ENCODE data around the gene CYB561D1.
A peak's percentile ranks its signal among the peaks of the same experiment; 100 is the strongest.

CYB561D1 gene

GRCh38 chr1:109501644-109502363 is 7.9 kb downstream of the CYB561D1 start:
- no peak for DNase-seq

- no peak for DNase-seq
Observed at GRCh38 chr1:109502364-109502851, 8.5 kb downstream of the CYB561D1 start.

DNA sequence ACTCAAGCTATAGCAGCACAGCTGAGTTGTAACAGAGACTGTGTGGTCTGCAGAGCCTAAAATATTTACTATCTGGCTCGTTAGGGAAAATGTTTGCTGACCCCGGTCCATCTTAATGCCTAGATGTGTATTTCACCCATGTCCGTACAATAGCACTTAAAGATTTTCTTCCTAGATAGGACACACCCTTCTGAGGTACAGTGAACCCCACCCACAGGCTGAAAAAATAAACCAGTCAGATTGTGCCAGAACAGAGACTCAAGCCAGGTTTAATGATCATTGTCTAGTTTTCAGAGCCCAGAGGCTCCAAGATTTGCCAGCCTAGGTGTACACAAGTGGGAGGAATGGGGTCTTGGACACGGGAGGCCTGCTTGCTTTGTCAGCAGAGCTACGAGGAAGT is 10.0 kb downstream of the CYB561D1 start:
- DNase-seq = no peak

DNA sequence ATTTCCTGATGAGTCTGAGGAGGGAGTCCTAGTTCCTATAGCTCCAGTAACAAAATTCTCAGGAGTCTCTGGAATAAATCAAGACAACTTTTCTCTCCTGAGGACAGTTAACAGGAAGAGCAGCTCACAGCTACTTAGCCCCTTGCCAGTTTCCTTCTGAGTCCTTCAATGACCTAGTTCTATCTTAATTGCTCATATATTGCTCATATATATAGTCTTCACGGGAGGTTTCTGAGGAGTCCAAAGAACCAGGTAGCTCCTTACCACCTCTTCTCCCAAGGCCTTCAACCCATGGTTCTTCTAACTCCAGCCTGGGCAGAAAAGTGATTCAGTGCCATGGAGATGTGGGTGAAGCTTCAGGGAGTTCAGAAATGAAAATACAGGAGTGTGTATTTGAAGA is 11.1 kb downstream of the CYB561D1 start:
- DNase-seq = no peak

GRCh38 chr1:109508001-109508872 is 14.3 kb downstream of the CYB561D1 start:
- no peak for DNase-seq

GRCh38 chr1:109508873-109509175 is 14.9 kb downstream of the CYB561D1 start:
- DNase-seq = no peak

- peak in 1 of 2 experiments; percentile 36 for DNase-seq
Observed at GRCh38 chr1:109509176-109510134, 15.6 kb downstream of the CYB561D1 start, which contains the start of gene AMIGO1. AMIGO1 (minus strand) TSS chr1:109509727; CDS start chr1:109508912, 815 bp downstream.

GRCh38 chr1:109513110-109513710 is 19.3 kb downstream of the CYB561D1 start:
- no peak for DNase-seq

DNA sequence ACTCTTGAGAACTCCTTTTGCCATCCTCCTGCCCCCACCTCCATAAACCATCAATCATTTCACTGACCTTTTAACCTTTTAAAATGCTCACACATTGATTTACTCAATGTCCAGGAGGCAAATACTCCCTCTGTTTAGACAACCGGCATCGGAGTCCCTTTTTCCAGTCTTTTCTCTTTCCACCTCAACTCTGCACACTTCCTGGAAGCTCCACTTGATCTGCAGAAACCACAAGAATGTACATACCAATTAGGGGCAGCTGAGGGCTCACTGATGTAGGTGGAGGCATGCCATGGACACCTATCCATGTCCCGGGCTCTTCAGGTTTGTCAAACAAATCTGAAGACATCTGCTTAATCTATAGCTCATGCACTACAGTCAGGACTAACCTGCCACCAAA is 21.0 kb downstream of the CYB561D1 start:
- DNase-seq = no peak

DNA sequence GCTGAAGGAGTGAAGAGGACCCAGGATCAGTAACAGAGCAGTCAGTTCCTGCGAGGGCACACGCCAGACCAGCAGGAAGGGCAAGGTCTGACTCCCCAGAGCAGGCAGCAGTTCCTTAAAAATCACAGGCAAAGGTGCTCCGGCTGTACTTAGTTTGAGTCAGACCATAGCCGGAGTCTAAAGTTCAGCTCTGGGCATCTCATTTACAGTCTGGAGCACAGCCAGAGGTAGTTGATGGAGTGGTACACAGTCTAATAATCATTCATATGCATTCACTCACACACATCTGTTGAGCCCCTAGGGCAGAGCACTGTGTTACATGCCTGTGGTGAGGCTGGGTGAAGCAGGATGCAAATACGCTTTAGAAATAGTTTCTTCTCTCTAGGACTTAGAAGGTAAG is 23.0 kb downstream of the CYB561D1 start:
- no peak for DNase-seq

- DNase-seq = no peak
Observed at GRCh38 chr1:109517337-109517736, 23.4 kb downstream of the CYB561D1 start.

DNA sequence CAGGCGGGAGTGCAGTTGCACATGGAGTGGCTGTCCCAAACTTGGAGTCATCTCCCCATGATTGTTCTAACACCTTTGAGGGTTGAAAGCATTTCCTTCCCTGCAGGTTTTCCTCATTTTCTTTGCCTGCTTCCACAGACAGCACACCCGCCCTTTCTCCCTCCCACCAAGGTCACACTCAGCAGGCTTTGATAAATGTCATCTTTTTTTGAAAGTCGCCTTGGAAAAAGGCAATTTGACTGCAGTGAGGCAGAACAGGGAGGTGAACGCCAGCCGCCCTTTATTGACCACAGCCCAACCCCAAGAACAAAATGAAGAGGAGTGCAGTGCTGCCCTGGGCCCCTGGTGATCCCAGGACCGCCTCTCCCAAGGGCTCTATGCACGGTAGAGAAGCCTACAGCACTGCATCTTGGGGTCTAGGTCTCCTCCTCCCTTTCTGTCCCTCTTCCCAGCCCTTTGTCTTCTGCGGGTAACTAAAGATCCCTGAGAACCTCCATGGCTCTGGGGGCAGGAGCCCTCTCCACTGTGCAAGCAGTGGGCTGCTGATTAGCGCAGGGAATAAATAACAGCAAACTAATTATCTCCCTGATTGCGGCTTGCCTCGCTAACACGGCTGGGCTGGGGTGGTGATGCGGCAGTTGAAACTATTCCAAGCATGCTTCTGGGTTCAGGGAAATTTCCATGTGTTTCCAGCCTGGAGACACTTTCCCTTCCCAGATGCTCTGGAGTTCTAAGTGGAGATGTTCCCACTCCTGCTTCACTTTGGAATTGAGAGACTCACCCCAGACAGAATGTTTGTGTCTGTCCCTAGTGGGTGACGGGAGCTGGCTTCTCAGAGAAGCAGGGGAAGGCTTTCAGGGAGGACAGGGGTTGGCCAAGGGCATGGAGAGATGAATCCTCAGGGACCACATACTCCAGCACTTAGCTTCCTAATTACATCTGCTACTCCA is 27.4 kb downstream of the CYB561D1 start:
- no peak for DNase-seq

- no peak for DNase-seq
Observed at GRCh38 chr1:109522026-109522425, 28.1 kb downstream of the CYB561D1 start.

GRCh38 chr1:109523706-109524105 is 29.8 kb downstream of the CYB561D1 start:
- no peak for DNase-seq

DNA sequence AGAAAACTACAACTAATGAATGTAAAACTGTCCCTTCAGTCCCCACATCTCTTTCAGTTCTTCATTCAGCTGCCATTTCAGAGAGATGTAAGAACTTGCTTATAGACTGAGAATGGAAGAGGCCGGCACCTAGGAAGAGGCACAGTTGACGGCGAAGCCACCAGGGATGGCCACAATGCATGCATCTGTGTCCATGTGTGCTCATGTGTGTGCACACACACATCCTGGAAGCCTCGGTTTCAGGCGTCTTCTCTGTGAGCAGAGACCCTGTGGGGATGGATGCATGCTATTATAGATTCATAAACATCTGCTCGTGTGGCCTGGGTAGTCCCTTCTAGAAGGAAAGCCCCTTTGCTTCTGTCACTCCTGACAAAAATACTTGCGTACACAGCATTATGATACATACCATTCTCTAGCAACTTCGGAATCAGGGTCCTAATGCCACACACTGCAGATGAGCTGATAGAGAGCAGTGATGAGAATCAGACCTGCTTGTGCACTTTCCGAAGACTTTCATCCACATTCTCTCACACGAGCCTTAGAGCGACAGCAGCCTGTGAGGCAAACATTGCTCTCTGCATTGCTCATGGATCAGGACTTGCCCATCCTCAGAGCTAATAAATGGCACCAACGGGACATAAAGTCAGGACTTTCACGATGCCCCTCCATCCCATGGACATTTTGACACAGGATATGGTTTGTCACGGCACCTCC is 33.4 kb downstream of the CYB561D1 start:
- no peak for DNase-seq

GRCh38 chr1:109527846-109528695 is 34.2 kb downstream of the CYB561D1 start:
- no peak for DNase-seq

DNA sequence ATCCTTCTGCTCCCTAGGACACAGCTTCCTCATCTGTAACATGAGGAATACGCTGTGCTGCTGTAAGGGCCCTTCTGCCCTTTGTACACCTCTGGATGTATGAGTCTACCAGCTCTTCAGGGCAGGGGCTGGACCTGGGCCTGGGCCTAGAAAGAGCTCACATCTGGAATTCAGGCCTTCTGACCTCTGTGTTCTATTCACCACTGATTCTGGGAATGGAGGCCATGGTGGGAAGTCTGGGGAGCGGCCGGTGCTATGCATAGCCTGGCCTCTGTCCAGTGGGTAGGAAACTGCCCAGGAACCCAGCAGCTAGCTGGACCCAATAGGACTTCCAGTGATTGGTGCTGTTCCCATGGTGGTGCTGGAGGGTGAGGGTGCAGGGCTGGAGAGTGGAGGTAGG is 34.8 kb downstream of the CYB561D1 start:
- no peak for DNase-seq

DNA sequence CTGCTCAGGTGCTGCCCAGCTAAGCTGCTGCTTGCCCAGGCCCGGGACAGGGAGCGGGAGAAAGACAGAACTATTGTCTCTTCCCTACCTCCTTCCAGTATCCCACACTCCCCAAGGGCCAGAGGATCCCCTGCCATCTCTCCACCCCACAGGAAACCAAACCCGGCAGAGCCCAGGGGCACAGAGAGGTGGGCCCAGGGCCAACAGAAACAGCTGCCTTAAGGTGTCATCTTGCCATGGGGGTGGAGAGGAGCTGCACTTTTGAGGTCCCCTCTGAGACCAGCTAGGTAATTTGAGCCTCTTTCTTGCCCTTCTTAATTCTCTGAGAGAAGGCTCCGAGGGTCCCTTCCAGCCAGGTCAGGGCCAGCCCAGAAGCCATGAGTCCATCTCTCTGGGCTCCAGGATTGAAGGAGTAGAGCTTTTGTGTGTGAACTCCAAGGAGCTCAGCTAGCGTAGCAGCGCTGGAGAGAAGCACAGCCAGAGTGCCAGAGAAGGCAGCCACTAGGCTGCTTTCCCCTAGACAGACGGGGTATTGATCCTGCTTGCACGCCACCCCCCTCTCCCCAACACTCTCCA is 36.1 kb downstream of the CYB561D1 start:
- DNase-seq = no peak

DNA sequence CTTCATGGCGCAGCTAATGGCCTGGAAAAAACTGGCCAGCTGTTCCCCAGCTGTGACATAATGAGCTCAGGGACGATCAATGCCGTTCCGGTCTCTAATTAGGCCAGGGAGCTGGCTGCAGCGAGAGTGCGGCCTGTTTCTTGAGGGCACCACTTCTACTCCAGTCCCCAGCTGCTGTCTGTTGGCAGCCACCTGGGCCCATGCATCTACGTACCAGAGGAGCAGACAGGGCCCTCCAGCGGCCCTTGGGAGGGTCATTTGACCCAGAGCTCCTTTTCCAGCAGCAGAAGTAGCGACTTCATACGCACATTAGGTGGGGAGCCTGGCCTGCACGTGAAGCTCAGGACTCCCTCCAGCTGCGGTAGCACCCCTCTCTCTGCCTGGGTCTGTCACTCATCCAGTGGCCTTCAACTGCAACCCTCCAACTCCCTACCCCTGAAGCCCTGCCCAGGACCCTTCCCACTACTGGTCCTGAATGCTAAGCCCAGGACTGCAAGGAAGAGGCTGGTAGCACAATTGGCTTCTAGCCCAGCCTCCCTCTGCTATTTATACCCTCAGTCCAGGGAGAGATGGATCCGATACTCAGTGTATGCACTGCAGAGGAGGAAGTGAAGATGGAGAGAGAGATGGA is 36.7 kb downstream of the CYB561D1 start:
- DNase-seq = no peak

Measured in NCI-H1930 (cell line).